Measurements from ENCODE around the gene IMPDH1.

The IMPDH1 gene

GRCh38 chr7:128370491-128370890 lies 39.3 kb downstream of the IMPDH1 start:
- Histone ChIP-seq H3K27ac (ENCODE audit: low read depth, low read length) (no peak overlapping the region), H3K4me3 (ENCODE audit: low read length) (no peak overlapping the region), H3K36me3 (ENCODE audit: control insufficient read depth, insufficient read depth, low read length) (no peaks in the 10 kb centered on the region), H3K9ac (ENCODE audit: low read length) (no peak overlapping the region), H3K27me3 (ENCODE audit: control insufficient read depth, insufficient read depth, low read length) (no peaks in the 10 kb centered on the region), H3K4me1 (ENCODE audit: control insufficient read depth, insufficient read depth, low read length) (no peaks in the 10 kb centered on the region)

- H3K4me1 ChIP-seq (ENCODE audit: control insufficient read depth, insufficient read depth, low read length), result no peaks in the 10 kb centered on the region
Measured at GRCh38 chr7:128366986-128367385, 42.8 kb downstream of the IMPDH1 start.

GRCh38 chr7:128366300-128366699 lies 43.5 kb downstream of the IMPDH1 start:
- Histone ChIP-seq H3K36me3 (ENCODE audit: control insufficient read depth, insufficient read depth, low read length) (no peaks in the 10 kb centered on the region), H3K9ac (ENCODE audit: low read length) (no peak overlapping the region), H3K4me1 (ENCODE audit: control insufficient read depth, insufficient read depth, low read length) (no peaks in the 10 kb centered on the region), H3K27ac (ENCODE audit: low read depth, low read length) (no peak overlapping the region), H3K4me3 (ENCODE audit: low read length) (no peak overlapping the region), H3K27me3 (ENCODE audit: control insufficient read depth, insufficient read depth, low read length) (peaks cover 3% of the 10 kb centered on the region)

More at GRCh38 chr7:128366986-128367385, 42.8 kb downstream of the IMPDH1 start:
- Histone ChIP-seq H3K36me3 (ENCODE audit: control insufficient read depth, insufficient read depth, low read length) (no peaks in the 10 kb centered on the region), H3K27ac (ENCODE audit: low read depth, low read length) (no peak overlapping the region), H3K4me3 (ENCODE audit: low read length) (no peak overlapping the region), H3K9ac (ENCODE audit: low read length) (no peak overlapping the region), H3K27me3 (ENCODE audit: control insufficient read depth, insufficient read depth, low read length) (peaks cover 2% of the 10 kb centered on the region)

GRCh38 chr7:128365432-128365831 lies 44.4 kb downstream of the IMPDH1 start:
- peaks cover 3% of the 10 kb centered on the region for H3K27me3 ChIP-seq (ENCODE audit: control insufficient read depth, insufficient read depth, low read length)
- H3K4me1 ChIP-seq (ENCODE audit: control insufficient read depth, insufficient read depth, low read length), result no peaks in the 10 kb centered on the region

GRCh38 chr7:128364166-128364870 lies 45.5 kb downstream of the IMPDH1 start:
- H3K4me1 ChIP-seq (ENCODE audit: control insufficient read depth, insufficient read depth, low read length), result no peaks in the 10 kb centered on the region
- peaks cover 3% of the 10 kb centered on the region for H3K27me3 ChIP-seq (ENCODE audit: control insufficient read depth, insufficient read depth, low read length)
- H3K9ac ChIP-seq (ENCODE audit: low read length), result no peak overlapping the region
- H3K4me3 ChIP-seq (ENCODE audit: low read length), result no peak overlapping the region
- no peak overlapping the region for H3K27ac ChIP-seq (ENCODE audit: low read depth, low read length)
- H3K36me3 ChIP-seq (ENCODE audit: control insufficient read depth, insufficient read depth, low read length), result no peaks in the 10 kb centered on the region

More at GRCh38 chr7:128365432-128365831, 44.4 kb downstream of the IMPDH1 start:
- no peak overlapping the region for H3K9ac ChIP-seq (ENCODE audit: low read length)
- no peak overlapping the region for H3K27ac ChIP-seq (ENCODE audit: low read depth, low read length)
- H3K4me3 ChIP-seq (ENCODE audit: low read length), result no peak overlapping the region
- H3K36me3 ChIP-seq (ENCODE audit: control insufficient read depth, insufficient read depth, low read length), result no peaks in the 10 kb centered on the region

GRCh38 chr7:128363261-128363721 lies 46.5 kb downstream of the IMPDH1 start:
- Histone ChIP-seq H3K4me1 (ENCODE audit: control insufficient read depth, insufficient read depth, low read length) (no peaks in the 10 kb centered on the region), H3K36me3 (ENCODE audit: control insufficient read depth, insufficient read depth, low read length) (no peaks in the 10 kb centered on the region), H3K9ac (ENCODE audit: low read length) (no peak overlapping the region), H3K27me3 (ENCODE audit: control insufficient read depth, insufficient read depth, low read length) (peaks cover 3% of the 10 kb centered on the region), H3K4me3 (ENCODE audit: low read length) (no peak overlapping the region), H3K27ac (ENCODE audit: low read depth, low read length) (no peak overlapping the region)

- Histone ChIP-seq H3K9ac (ENCODE audit: low read length) (no peak overlapping the region), H3K27me3 (ENCODE audit: control insufficient read depth, insufficient read depth, low read length) (peaks cover 3% of the 10 kb centered on the region), H3K27ac (ENCODE audit: low read depth, low read length) (no peak overlapping the region), H3K4me1 (ENCODE audit: control insufficient read depth, insufficient read depth, low read length) (no peaks in the 10 kb centered on the region), H3K4me3 (ENCODE audit: low read length) (no peak overlapping the region), H3K36me3 (ENCODE audit: control insufficient read depth, insufficient read depth, low read length) (no peaks in the 10 kb centered on the region)
Measured at GRCh38 chr7:128362670-128363069, 47.1 kb downstream of the IMPDH1 start.

GRCh38 chr7:128361411-128362379 lies 48.1 kb downstream of the IMPDH1 start, which contains the start of gene PRRT4:
TSS of gene PRRT4 (minus strand) at chr7:128361690.
- H3K27ac ChIP-seq (ENCODE audit: low read depth, low read length), result no peak within 1 kb of the TSS
- H3K36me3 ChIP-seq (ENCODE audit: control insufficient read depth, insufficient read depth, low read length), result no peaks in the 10 kb centered on the region
- no peak within 1 kb of the TSS for H3K9ac ChIP-seq (ENCODE audit: low read length)
- H3K4me3 ChIP-seq (ENCODE audit: low read length), result peak within 1 kb of the TSS; percentile 66
- H3K27me3 ChIP-seq (ENCODE audit: control insufficient read depth, insufficient read depth, low read length), result peaks cover 3% of the 10 kb centered on the region
- H3K4me1 ChIP-seq (ENCODE audit: control insufficient read depth, insufficient read depth, low read length), result no peaks in the 10 kb centered on the region

GRCh38 chr7:128360359-128360678 lies 49.5 kb downstream of the IMPDH1 start:
- no peaks in the 10 kb centered on the region for H3K4me1 ChIP-seq (ENCODE audit: control insufficient read depth, insufficient read depth, low read length)
- peaks cover 6% of the 10 kb centered on the region for H3K27me3 ChIP-seq (ENCODE audit: control insufficient read depth, insufficient read depth, low read length)
- no peak overlapping the region for H3K4me3 ChIP-seq (ENCODE audit: low read length)
- no peaks in the 10 kb centered on the region for H3K36me3 ChIP-seq (ENCODE audit: control insufficient read depth, insufficient read depth, low read length)
- H3K27ac ChIP-seq (ENCODE audit: low read depth, low read length), result no peak overlapping the region
- H3K9ac ChIP-seq (ENCODE audit: low read length), result no peak overlapping the region

- Histone ChIP-seq H3K4me1 (ENCODE audit: control insufficient read depth, insufficient read depth, low read length) (no peaks in the 10 kb centered on the region), H3K27ac (ENCODE audit: low read depth, low read length) (no peak overlapping the region), H3K27me3 (ENCODE audit: control insufficient read depth, insufficient read depth, low read length) (peaks cover 6% of the 10 kb centered on the region), H3K9ac (ENCODE audit: low read length) (no peak overlapping the region), H3K36me3 (ENCODE audit: control insufficient read depth, insufficient read depth, low read length) (no peaks in the 10 kb centered on the region), H3K4me3 (ENCODE audit: low read length) (no peak overlapping the region)
Measured at GRCh38 chr7:128359939-128360338, 49.8 kb downstream of the IMPDH1 start.

GRCh38 chr7:128359336-128359735 lies 50.4 kb downstream of the IMPDH1 start:
- Histone ChIP-seq H3K4me3 (ENCODE audit: low read length) (no peak overlapping the region), H3K9ac (ENCODE audit: low read length) (no peak overlapping the region), H3K4me1 (ENCODE audit: control insufficient read depth, insufficient read depth, low read length) (no peaks in the 10 kb centered on the region), H3K36me3 (ENCODE audit: control insufficient read depth, insufficient read depth, low read length) (no peaks in the 10 kb centered on the region), H3K27me3 (ENCODE audit: control insufficient read depth, insufficient read depth, low read length) (peaks cover 6% of the 10 kb centered on the region), H3K27ac (ENCODE audit: low read depth, low read length) (no peak overlapping the region)

GRCh38 chr7:128358233-128358632 lies 51.5 kb downstream of the IMPDH1 start:
- no peak overlapping the region for H3K27ac ChIP-seq (ENCODE audit: low read depth, low read length)
- H3K9ac ChIP-seq (ENCODE audit: low read length), result no peak overlapping the region
- no peak overlapping the region for H3K4me3 ChIP-seq (ENCODE audit: low read length)
- H3K27me3 ChIP-seq (ENCODE audit: control insufficient read depth, insufficient read depth, low read length), result peaks cover 12% of the 10 kb centered on the region
- no peaks in the 10 kb centered on the region for H3K4me1 ChIP-seq (ENCODE audit: control insufficient read depth, insufficient read depth, low read length)
- H3K36me3 ChIP-seq (ENCODE audit: control insufficient read depth, insufficient read depth, low read length), result no peaks in the 10 kb centered on the region
